A549 (cell line): ENCODE measurements around the gene TUBA4A. TPM values are rescaled to one million over a fixed set of nuclear protein-coding genes. Genes with fewer than 3 reads are reported as not detected.
"Not testable (repeated sequence)": the region's sequence is repeated elsewhere in the genome, so short reads cannot be mapped to it uniquely, and the experiment has no call there.

Experiments
- ATAC-seq, 2 experiments: fragments of 200-7000 bp in 1 of 2; fragments of >200 bp in 1 of 2; cut with Nextera tagmentation in 1 of 2; cut with Tn5 transposase in 1 of 2; 3 replicates each; pipeline versions ENCODE4 v1.8.0 to v1.9.1; 2018 to 2020; ENCODE audit warnings: mild to moderate bottlenecking in 1 of 2, moderate library complexity in 1 of 2
- CTCF ChIA-PET: fragments of 300-600 bp; sonication (Branson Sonifier 250); formaldehyde crosslinking; extraction: SDS; loops from one replicate; lab custom pipeline; 2021; ENCODE audit warnings: antibody characterized with exemption, inconsistent platforms; lab: Yijun Ruan, JAX
- POLR2A ChIA-PET: fragments of 350-600 bp; formaldehyde crosslinking; extraction: SDS; loops from one replicate; lab custom pipeline; 2021; ENCODE audit warnings: antibody characterized with exemption, inconsistent platforms; lab: Yijun Ruan, JAX
- DNase-seq, 2 experiments: peaks; one replicate each; pipeline versions ENCODE4 v3.0.0 to v3.0.0-alpha.2; 2011 to 2016; ENCODE audit warnings: low read depth in 1 of 2, low spot score in 1 of 2
- FAIRE-seq: peaks from 2 replicates; lab custom pipeline; 2011; peaks lifted over from hg19 to GRCh38; lab: Jason Lieb, UNC
- H3K27ac ChIP-seq, 2 experiments: fragments of >200 bp; sonication (Bioruptor Twin); formaldehyde crosslinking; 3 replicates each; pipeline ENCODE4 v1.5.1; 2016 to 2017
- H3K4me1 ChIP-seq: fragments of >200 bp; sonication (Bioruptor Twin); formaldehyde crosslinking; 3 replicates; pipeline ENCODE4 v1.6.1; 2016
- H3K4me2 ChIP-seq: fragments of >200 bp; sonication (Bioruptor Twin); formaldehyde crosslinking; 3 replicates; pipeline ENCODE4 v1.6.1; 2016
- H3K4me3 ChIP-seq: fragments of >200 bp; sonication (Bioruptor Twin); formaldehyde crosslinking; 3 replicates; pipeline ENCODE4 v1.5.1; 2016
- H3K9me3 ChIP-seq: fragments of >200 bp; sonication (Bioruptor Twin); formaldehyde crosslinking; 3 replicates; pipeline ENCODE4 v1.6.1; 2016
- CBX8 ChIP-seq: fragments of 200-600 bp; sonication (generic); IDR thresholded peaks from 2 replicates; pipeline ENCODE4 v1.6.1; 2016
- CHD4 ChIP-seq: fragments of 200-600 bp; sonication (generic); IDR thresholded peaks from 2 replicates; pipeline ENCODE4 v1.6.1; 2016; ENCODE audit warnings: antibody characterized with exemption, mild to moderate bottlenecking, borderline replicate concordance
- FOSB ChIP-seq: fragments of 250-450 bp; sonication (Bioruptor Pico); IDR thresholded peaks from 2 replicates; pipeline ENCODE4 v1.5.0; 2020; ENCODE audit warnings: mild to moderate bottlenecking, moderate library complexity
- HEYL ChIP-seq: fragments of 250-450 bp; sonication (Bioruptor Pico); IDR thresholded peaks from 2 replicates; pipeline ENCODE4 v1.8.0; 2021; ENCODE audit warnings: mild to moderate bottlenecking, moderate library complexity
- JUN ChIP-seq, 2 experiments: fragments of >200 bp; sonication (Bioruptor Twin); formaldehyde crosslinking; IDR thresholded peaks; 2 replicates in 1 of 2; 3 replicates in 1 of 2; pipeline ENCODE4 v1.6.1; 2016 to 2017
- KDM5A ChIP-seq: fragments of 200-600 bp; sonication (generic); IDR thresholded peaks from 2 replicates; pipeline ENCODE4 v1.6.1; 2016; ENCODE audit warnings: antibody characterized with exemption, mild to moderate bottlenecking
- RNF2 ChIP-seq: fragments of 200-600 bp; sonication (generic); IDR thresholded peaks from 2 replicates; pipeline ENCODE4 v1.6.1; 2016; ENCODE audit warnings: low read depth, mild to moderate bottlenecking, antibody characterized with exemption, moderate library complexity, borderline replicate concordance
- ZNF302 ChIP-seq: fragments of 250-450 bp; sonication (Bioruptor Pico); IDR thresholded peaks from 2 replicates; pipeline ENCODE4 v1.9.0; 2021; ENCODE audit warnings: inconsistent platforms, mild to moderate bottlenecking, moderate library complexity
- WGBS: methylation state at CpG from one replicate; pipeline ENCODE4 v1.1.6; 2017; ENCODE audit errors: missing lambda C conversion rate; 5-methylcytosine and 5-hydroxymethylcytosine counted together
- polyA plus RNA-seq, 4 experiments: library from polyadenylated mRNA; depleted of rRNA in 3 of 4; stranded (reverse); fragments of >200 nt; fragmentation: RNase III in 1 of 4; extraction: RNeasy Plus Mini Kit Qiagen cat#74134 plus additional on column Dnase treatment in 1 of 4; gene quantifications; 2 replicates in 3 of 4; 3 replicates in 1 of 4; pipeline ENCODE4 v1.2.3, GENCODE V29; 2011 to 2017
- small RNA-seq, 6 experiments: library from RNA; depleted of rRNA; stranded (forward); fragments of <200 nt; gene quantifications; one replicate each; pipeline ENCODE3, GENCODE V24; 2012
- TF ChIP-seq, protein P1 (sequence below): fragments of >200 bp; sonication (Bioruptor Twin); formaldehyde crosslinking; IDR thresholded peaks from 3 replicates; pipeline ENCODE4 v1.5.1; 2016
- TF ChIP-seq, protein P2 (sequence below): fragments of 250-450 bp; sonication (Bioruptor Pico); IDR thresholded peaks from 2 replicates; pipeline ENCODE4 v1.5.0; 2021; ENCODE audit warnings: mild to moderate bottlenecking, moderate library complexity, borderline replicate concordance

The TUBA4A gene
- polyA plus RNA-seq, 2 of the 4 experiments (the other 2 are of a cell fraction), result 222 to 450 TPM

DNA sequence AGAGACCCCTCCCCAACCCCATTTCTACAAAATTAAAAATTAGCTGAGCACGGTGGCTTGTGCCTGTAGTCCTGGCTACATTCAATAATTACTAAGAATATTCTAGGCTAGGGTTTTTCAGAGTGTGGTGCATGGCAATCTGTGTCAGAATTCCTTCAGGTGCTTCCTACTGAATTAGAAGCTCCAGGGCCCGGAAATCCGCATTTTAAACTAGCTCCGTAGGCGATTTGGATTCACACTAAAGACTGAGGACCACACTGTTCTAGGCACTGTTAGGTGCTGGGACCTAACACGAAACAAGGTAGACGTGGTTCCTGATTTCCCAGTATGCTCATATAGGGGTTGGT, 47.8 kb downstream of the TUBA4A start (continued):
- TF ChIP-seq KDM5A, result no peak

DNA sequence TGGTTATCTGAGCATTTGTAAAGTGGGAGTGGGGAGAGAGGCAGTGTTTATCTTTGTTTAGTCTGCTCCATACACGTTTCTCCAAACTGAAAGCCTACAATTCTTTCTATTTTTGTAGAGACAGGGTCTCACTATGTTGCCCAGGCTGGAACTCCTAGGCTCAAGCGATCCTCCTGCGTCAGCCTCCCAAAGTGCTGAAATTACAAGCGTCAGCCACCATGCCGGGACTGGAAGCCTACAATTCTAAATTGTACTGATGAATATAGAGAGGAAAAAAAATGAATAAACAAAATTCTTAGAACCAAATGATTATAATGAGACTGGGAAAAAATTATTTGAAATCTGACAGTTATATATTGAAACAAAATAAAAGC, 48.6 kb downstream of the TUBA4A start:
- POLR2A ChIA-PET, result no interaction called here

DNA sequence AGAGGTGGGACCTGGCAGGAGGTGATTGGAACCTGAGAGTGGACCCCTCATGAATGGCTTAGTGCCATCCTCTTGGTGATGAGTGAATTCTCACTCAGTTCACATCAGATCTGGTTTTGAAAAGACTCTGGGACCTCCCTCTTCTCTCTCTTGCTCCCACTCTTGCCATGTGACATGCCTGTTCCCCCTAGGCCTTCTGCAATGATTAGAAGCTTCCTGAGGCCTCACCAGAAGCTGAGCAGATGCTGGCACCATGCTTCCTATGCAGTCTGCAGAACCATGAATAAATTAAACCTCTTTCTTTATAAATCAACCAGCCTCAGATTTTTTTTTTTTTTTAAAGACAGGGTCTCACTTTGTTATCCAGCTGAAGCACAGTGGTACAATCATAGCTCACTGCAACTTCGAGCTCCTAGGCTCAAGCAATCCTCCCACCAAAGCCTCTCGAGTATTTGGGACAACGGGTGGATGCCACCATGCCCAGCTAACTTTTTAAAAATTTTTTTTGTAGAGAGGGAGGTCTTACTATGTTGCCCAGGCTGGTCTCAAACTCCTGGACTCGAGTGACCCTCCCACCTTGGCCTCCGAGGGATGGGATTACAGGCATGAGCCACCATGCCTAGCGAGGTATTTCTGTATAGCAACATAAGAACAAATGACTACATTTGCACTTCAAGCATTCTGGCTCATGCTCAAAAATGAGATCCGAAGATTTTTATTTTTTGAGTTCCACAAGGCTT, 49.1 kb downstream of the TUBA4A start:
- Histone ChIP-seq H3K4me1 (peaks cover 16% of the 10 kb centered on the region), H3K4me3 (no peak overlapping the region), H3K9me3 (peaks cover 3% of the 10 kb centered on the region; the same call in 1 of the 3 replicates), H3K27ac (no peak overlapping the region), H3K4me2 (no peak overlapping the region)
- ChIA-PET POLR2A (no interaction called here), CTCF (interaction anchor here (1.7 to 2.4 kb wide), 3 partner anchors 45 to 94 kb away, joined by 6 to 8 read pairs (median 8); no protein-coding TSS in a partner anchor)
- WGBS, result 70% methylated on average over 7 of the region's 7 CpGs
- ATAC-seq (no peak), FAIRE-seq (no peak), DNase-seq (no peak)
- TF ChIP-seq, protein P1, sequence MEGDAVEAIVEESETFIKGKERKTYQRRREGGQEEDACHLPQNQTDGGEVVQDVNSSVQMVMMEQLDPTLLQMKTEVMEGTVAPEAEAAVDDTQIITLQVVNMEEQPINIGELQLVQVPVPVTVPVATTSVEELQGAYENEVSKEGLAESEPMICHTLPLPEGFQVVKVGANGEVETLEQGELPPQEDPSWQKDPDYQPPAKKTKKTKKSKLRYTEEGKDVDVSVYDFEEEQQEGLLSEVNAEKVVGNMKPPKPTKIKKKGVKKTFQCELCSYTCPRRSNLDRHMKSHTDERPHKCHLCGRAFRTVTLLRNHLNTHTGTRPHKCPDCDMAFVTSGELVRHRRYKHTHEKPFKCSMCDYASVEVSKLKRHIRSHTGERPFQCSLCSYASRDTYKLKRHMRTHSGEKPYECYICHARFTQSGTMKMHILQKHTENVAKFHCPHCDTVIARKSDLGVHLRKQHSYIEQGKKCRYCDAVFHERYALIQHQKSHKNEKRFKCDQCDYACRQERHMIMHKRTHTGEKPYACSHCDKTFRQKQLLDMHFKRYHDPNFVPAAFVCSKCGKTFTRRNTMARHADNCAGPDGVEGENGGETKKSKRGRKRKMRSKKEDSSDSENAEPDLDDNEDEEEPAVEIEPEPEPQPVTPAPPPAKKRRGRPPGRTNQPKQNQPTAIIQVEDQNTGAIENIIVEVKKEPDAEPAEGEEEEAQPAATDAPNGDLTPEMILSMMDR, result no peak
- TF ChIP-seq FOSB (CRISPR knock-in tag) (no peak), HEYL (CRISPR knock-in tag) (no peak), JUN (IDR thresholded peaks at IDR 0.05) (no peak), ZNF302 (no peak), RNF2 (no peak)

More for the DNA sequence above, 48.6 kb downstream of the TUBA4A start:
- H3K4me2 ChIP-seq, result no peak overlapping the region
- FAIRE-seq, result no peak
- H3K9me3 ChIP-seq, result peaks cover 3% of the 10 kb centered on the region; the same call in 1 of the 3 replicates
- ATAC-seq, result no peak
- no peak overlapping the region for H3K27ac ChIP-seq
- H3K4me1 ChIP-seq, result peaks cover 16% of the 10 kb centered on the region
- no peak overlapping the region for H3K4me3 ChIP-seq
- DNase-seq, result no peak
- TF ChIP-seq, protein P2, sequence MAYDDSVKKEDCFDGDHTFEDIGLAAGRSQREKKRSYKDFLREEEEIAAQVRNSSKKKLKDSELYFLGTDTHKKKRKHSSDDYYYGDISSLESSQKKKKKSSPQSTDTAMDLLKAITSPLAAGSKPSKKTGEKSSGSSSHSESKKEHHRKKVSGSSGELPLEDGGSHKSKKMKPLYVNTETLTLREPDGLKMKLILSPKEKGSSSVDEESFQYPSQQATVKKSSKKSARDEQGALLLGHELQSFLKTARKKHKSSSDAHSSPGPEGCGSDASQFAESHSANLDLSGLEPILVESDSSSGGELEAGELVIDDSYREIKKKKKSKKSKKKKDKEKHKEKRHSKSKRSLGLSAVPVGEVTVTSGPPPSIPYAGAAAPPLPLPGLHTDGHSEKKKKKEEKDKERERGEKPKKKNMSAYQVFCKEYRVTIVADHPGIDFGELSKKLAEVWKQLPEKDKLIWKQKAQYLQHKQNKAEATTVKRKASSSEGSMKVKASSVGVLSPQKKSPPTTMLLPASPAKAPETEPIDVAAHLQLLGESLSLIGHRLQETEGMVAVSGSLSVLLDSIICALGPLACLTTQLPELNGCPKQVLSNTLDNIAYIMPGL, result no peak
- TF ChIP-seq CHD4, result 0 out of 2 replicates have a peak, but pooled peaks have one; percentile 16
- no peak for TF ChIP-seq CBX8
- CTCF ChIA-PET, result interaction anchor here (2.0 to 3.2 kb wide), 2 partner anchors 34 to 46 kb away, joined by 6 to 20 read pairs; partner anchors contain the start of gene NHEJ1
- 81% methylated on average over 5 of the region's 5 CpGs for WGBS

DNA sequence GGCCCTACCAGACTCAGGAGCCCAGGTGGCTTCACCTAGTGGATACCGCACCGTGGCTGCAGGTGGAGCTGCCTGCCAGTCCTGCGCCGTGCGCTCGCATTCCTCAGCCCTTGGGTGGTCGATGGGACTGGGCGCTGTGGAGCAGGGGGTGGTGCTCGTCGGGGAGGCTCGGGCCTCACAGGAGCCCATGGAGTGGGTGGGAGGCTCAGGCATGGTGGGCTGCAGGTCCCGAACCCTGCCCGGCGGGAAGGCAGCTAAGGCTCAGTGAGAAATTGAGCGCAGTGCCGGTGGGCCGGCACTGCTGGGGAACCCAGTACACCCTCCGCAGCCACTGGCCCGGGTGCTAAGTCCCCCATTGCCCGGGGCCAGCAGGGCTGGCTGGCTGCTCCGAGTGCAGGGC, 52.4 kb downstream of the TUBA4A start:
- not testable (repeated sequence) for H3K27ac ChIP-seq, H3K4me1 ChIP-seq, FAIRE-seq, ATAC-seq, H3K4me3 ChIP-seq, DNase-seq, H3K4me2 ChIP-seq, H3K9me3 ChIP-seq
- POLR2A ChIA-PET, result interaction anchor here (0.8 kb wide), 1 partner anchor 28 kb away, joined by 3 read pairs; the partner anchor contains the start of genes ANKZF1 and ATG9A
- WGBS, result 97% methylated on average over 6 of the region's 21 CpGs
- CTCF ChIA-PET, result interaction anchor here (1.0 to 1.9 kb wide), 3 partner anchors 21 to 30 kb away, joined by 3 to 4 read pairs (median 3); no protein-coding TSS in a partner anchor

DNA sequence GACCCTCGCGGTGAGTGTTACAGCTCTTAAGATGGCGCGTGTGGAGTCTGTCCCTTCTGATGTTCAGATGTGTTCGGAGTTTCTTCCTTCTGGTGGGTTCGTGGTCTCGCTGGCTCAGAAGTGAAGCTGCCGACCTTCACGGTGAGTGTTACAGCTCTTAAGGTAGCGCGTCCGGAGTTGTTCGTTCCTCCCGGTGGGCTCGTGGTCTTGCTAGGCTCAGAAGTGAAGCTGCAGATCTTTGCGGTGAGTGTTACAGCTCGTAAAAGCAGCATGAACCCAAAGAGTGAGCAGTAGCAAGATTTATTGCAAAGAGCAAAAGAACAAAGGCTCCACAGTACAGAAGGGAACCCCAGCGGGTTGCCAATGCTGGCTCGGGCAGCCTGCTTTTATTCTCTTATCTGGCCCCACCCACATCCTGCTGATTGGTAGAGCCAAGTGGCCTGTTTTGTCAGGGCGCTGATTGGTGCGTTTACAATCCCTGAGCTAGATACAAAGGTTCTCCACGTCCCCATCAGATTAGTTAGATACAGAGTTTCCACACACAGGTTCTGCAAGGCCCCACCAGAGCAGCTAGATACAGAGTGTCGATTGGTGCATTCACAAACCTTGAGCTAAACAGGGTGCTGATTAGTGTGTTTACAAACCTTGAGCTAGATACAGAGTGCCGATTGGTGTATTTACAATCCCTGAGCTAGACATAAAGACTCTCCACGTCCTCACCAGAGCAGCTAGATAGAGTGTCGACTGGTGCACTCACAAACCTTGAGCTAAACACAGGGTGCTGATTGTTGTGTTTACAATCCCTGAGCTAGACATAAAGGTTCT, 53.0 kb downstream of the TUBA4A start:
- FAIRE-seq, H3K9me3 ChIP-seq, POLR2A ChIA-PET, H3K4me1 ChIP-seq, DNase-seq, ATAC-seq, H3K4me2 ChIP-seq, H3K4me3 ChIP-seq, H3K27ac ChIP-seq: not testable (repeated sequence)
- CTCF ChIA-PET, result interaction anchor here (0.8 to 1.9 kb wide), 3 partner anchors 21 to 41 kb away, joined by 3 to 4 read pairs (median 3); no protein-coding TSS in a partner anchor
- 82% methylated on average over 24 of the region's 26 CpGs for WGBS

Small RNAs within 50 kb of the gene (small RNA-seq; reads per million reads assigned to genes)
- 0 to 4.8 (median 0.02) reads per million in 6 experiments for gene MIR153-1

Other genes with a start within 250 kb of the TUBA4A start
- 0.09 and 0.12 TPM in 2 replicates for gene CFAP65, start 212.4 kb downstream of the TUBA4A start, polyA plus RNA-seq (2011; rRNA removed)
- gene CFAP65, start 212.4 kb downstream of the TUBA4A start, polyA plus RNA-seq (2017; fragmentation: RNase III; extraction: RNeasy Plus Mini Kit Qiagen cat#74134 plus additional on column Dnase treatment), result 0.14 to 0.28 TPM (median 0.22 TPM) in 3 replicates
- not detected in 2 replicates for gene IHH, start 193.0 kb downstream of the TUBA4A start, polyA plus RNA-seq (2011; rRNA removed)
- 0.08 to 0.13 TPM (median 0.10 TPM) in 3 replicates for gene IHH, start 193.0 kb downstream of the TUBA4A start, polyA plus RNA-seq (2017; fragmentation: RNase III; extraction: RNeasy Plus Mini Kit Qiagen cat#74134 plus additional on column Dnase treatment)
- 31.8 and 34.7 TPM in 2 replicates for gene NHEJ1, start 93.1 kb downstream of the TUBA4A start, polyA plus RNA-seq (2011; rRNA removed)
- 18.5 to 19.1 TPM (median 18.8 TPM) in 3 replicates for gene NHEJ1, start 93.1 kb downstream of the TUBA4A start, polyA plus RNA-seq (2017; fragmentation: RNase III; extraction: RNeasy Plus Mini Kit Qiagen cat#74134 plus additional on column Dnase treatment)
- gene SLC23A3, start 83.9 kb downstream of the TUBA4A start, polyA plus RNA-seq (2011; rRNA removed), result 0.39 and 0.66 TPM in 2 replicates
- 0.80 to 0.90 TPM (median 0.83 TPM) in 3 replicates for gene SLC23A3, start 83.9 kb downstream of the TUBA4A start, polyA plus RNA-seq (2017; fragmentation: RNase III; extraction: RNeasy Plus Mini Kit Qiagen cat#74134 plus additional on column Dnase treatment)
- gene CNPPD1, start 77.0 kb downstream of the TUBA4A start, polyA plus RNA-seq (2011; rRNA removed), result 22.1 and 27.6 TPM in 2 replicates
- 22.4 to 24.0 TPM (median 23.6 TPM) in 3 replicates for gene CNPPD1, start 77.0 kb downstream of the TUBA4A start, polyA plus RNA-seq (2017; fragmentation: RNase III; extraction: RNeasy Plus Mini Kit Qiagen cat#74134 plus additional on column Dnase treatment)
- gene RETREG2, start 75.6 kb downstream of the TUBA4A start, polyA plus RNA-seq (2011; rRNA removed), result 67.5 and 83.2 TPM in 2 replicates
- gene RETREG2, start 75.6 kb downstream of the TUBA4A start, polyA plus RNA-seq (2017; fragmentation: RNase III; extraction: RNeasy Plus Mini Kit Qiagen cat#74134 plus additional on column Dnase treatment), result 42.7 to 53.3 TPM (median 52.8 TPM) in 3 replicates
- gene ZFAND2B, start 47.1 kb downstream of the TUBA4A start, polyA plus RNA-seq (2011; rRNA removed), result 29.1 and 30.3 TPM in 2 replicates
- gene ZFAND2B, start 47.1 kb downstream of the TUBA4A start, polyA plus RNA-seq (2017; fragmentation: RNase III; extraction: RNeasy Plus Mini Kit Qiagen cat#74134 plus additional on column Dnase treatment), result 18.8 to 21.2 TPM (median 19.0 TPM) in 3 replicates
- gene ABCB6, start 35.0 kb downstream of the TUBA4A start, polyA plus RNA-seq (2011; rRNA removed), result 62.5 and 71.0 TPM in 2 replicates
- gene ABCB6, start 35.0 kb downstream of the TUBA4A start, polyA plus RNA-seq (2017; fragmentation: RNase III; extraction: RNeasy Plus Mini Kit Qiagen cat#74134 plus additional on column Dnase treatment), result 48.8 to 55.0 TPM (median 51.3 TPM) in 3 replicates
- 75.2 and 115 TPM in 2 replicates for gene ATG9A, start 24.3 kb downstream of the TUBA4A start, polyA plus RNA-seq (2011; rRNA removed)
- 34.6 to 41.9 TPM (median 39.2 TPM) in 3 replicates for gene ATG9A, start 24.3 kb downstream of the TUBA4A start, polyA plus RNA-seq (2017; fragmentation: RNase III; extraction: RNeasy Plus Mini Kit Qiagen cat#74134 plus additional on column Dnase treatment)
- gene ANKZF1, start 24.1 kb downstream of the TUBA4A start, polyA plus RNA-seq (2011; rRNA removed), result 29.5 and 30.3 TPM in 2 replicates
- gene ANKZF1, start 24.1 kb downstream of the TUBA4A start, polyA plus RNA-seq (2017; fragmentation: RNase III; extraction: RNeasy Plus Mini Kit Qiagen cat#74134 plus additional on column Dnase treatment), result 17.7 to 25.1 TPM (median 23.2 TPM) in 3 replicates
- gene GLB1L, start 8.5 kb downstream of the TUBA4A start, polyA plus RNA-seq (2011; rRNA removed), result 8.7 and 10.0 TPM in 2 replicates
- 5.8 to 8.0 TPM (median 5.9 TPM) in 3 replicates for gene GLB1L, start 8.5 kb downstream of the TUBA4A start, polyA plus RNA-seq (2017; fragmentation: RNase III; extraction: RNeasy Plus Mini Kit Qiagen cat#74134 plus additional on column Dnase treatment)
- 43.3 and 53.0 TPM in 2 replicates for gene STK16, start 8.4 kb downstream of the TUBA4A start, polyA plus RNA-seq (2011; rRNA removed)
- 36.9 to 40.4 TPM (median 37.0 TPM) in 3 replicates for gene STK16, start 8.4 kb downstream of the TUBA4A start, polyA plus RNA-seq (2017; fragmentation: RNase III; extraction: RNeasy Plus Mini Kit Qiagen cat#74134 plus additional on column Dnase treatment)
- gene TUBA4B, start 675 bp downstream of the TUBA4A start, polyA plus RNA-seq (2011; rRNA removed), result 0.94 and 1.3 TPM in 2 replicates
- 0.55 to 0.73 TPM (median 0.71 TPM) in 3 replicates for gene TUBA4B, start 675 bp downstream of the TUBA4A start, polyA plus RNA-seq (2017; fragmentation: RNase III; extraction: RNeasy Plus Mini Kit Qiagen cat#74134 plus additional on column Dnase treatment)
- gene DNAJB2, start 25.4 kb upstream of the TUBA4A start, polyA plus RNA-seq (2011; rRNA removed), result 25.6 and 31.0 TPM in 2 replicates
- gene DNAJB2, start 25.4 kb upstream of the TUBA4A start, polyA plus RNA-seq (2017; fragmentation: RNase III; extraction: RNeasy Plus Mini Kit Qiagen cat#74134 plus additional on column Dnase treatment), result 37.5 to 55.5 TPM (median 53.7 TPM) in 3 replicates
- gene PTPRN, start 55.5 kb upstream of the TUBA4A start, polyA plus RNA-seq (2011; rRNA removed), result 0.44 and 0.62 TPM in 2 replicates
- 0.90 to 1.1 TPM (median 0.97 TPM) in 3 replicates for gene PTPRN, start 55.5 kb upstream of the TUBA4A start, polyA plus RNA-seq (2017; fragmentation: RNase III; extraction: RNeasy Plus Mini Kit Qiagen cat#74134 plus additional on column Dnase treatment)
- gene RESP18, start 78.8 kb upstream of the TUBA4A start, polyA plus RNA-seq (2011; rRNA removed), result not detected in 2 replicates
- not detected in 3 replicates for gene RESP18, start 78.8 kb upstream of the TUBA4A start, polyA plus RNA-seq (2017; fragmentation: RNase III; extraction: RNeasy Plus Mini Kit Qiagen cat#74134 plus additional on column Dnase treatment)
- 29.0 and 38.4 TPM in 2 replicates for gene DNPEP, start 134.0 kb upstream of the TUBA4A start, polyA plus RNA-seq (2011; rRNA removed)
- 40.8 to 42.8 TPM (median 40.9 TPM) in 3 replicates for gene DNPEP, start 134.0 kb upstream of the TUBA4A start, polyA plus RNA-seq (2017; fragmentation: RNase III; extraction: RNeasy Plus Mini Kit Qiagen cat#74134 plus additional on column Dnase treatment)
- gene DES, start 164.5 kb upstream of the TUBA4A start, polyA plus RNA-seq (2011; rRNA removed), result 0.06 and 0.20 TPM in 2 replicates
- gene DES, start 164.5 kb upstream of the TUBA4A start, polyA plus RNA-seq (2017; fragmentation: RNase III; extraction: RNeasy Plus Mini Kit Qiagen cat#74134 plus additional on column Dnase treatment), result 0.09 TPM in 1 of 3 replicates, not detected in the others
- 2.3 TPM in 2 replicates for gene SPEG, start 180.9 kb upstream of the TUBA4A start, polyA plus RNA-seq (2011; rRNA removed)
- gene SPEG, start 180.9 kb upstream of the TUBA4A start, polyA plus RNA-seq (2017; fragmentation: RNase III; extraction: RNeasy Plus Mini Kit Qiagen cat#74134 plus additional on column Dnase treatment), result 9.3 to 13.0 TPM (median 11.5 TPM) in 3 replicates
- 46.2 and 55.3 TPM in 2 replicates for gene GMPPA, start 245.0 kb upstream of the TUBA4A start, polyA plus RNA-seq (2011; rRNA removed)
- gene GMPPA, start 245.0 kb upstream of the TUBA4A start, polyA plus RNA-seq (2017; fragmentation: RNase III; extraction: RNeasy Plus Mini Kit Qiagen cat#74134 plus additional on column Dnase treatment), result 31.3 to 38.4 TPM (median 36.2 TPM) in 3 replicates